LHCN-M2 (cell line): ENCODE results near the gene LGR6. TPM values are rescaled to one million over a fixed set of nuclear protein-coding genes. Genes with fewer than 3 reads are reported as not detected.
"Not testable (repeated sequence)": the region's sequence is repeated elsewhere in the genome, so short reads cannot be mapped to it uniquely, and the experiment has no call there.

Experiments
- DNase-seq: peaks from one replicate; pipeline ENCODE4 v3.0.0-alpha.2; 2012; ENCODE audit warnings: low read depth
- total RNA-seq: library from RNA; depleted of rRNA; stranded (reverse); fragments of >200 nt; gene quantifications from 2 replicates; pipeline ENCODE4 v1.2.3, GENCODE V29; 2014

Gene LGR6
- total RNA-seq, 1 experiment from 2014 or later: not detected

DNA sequence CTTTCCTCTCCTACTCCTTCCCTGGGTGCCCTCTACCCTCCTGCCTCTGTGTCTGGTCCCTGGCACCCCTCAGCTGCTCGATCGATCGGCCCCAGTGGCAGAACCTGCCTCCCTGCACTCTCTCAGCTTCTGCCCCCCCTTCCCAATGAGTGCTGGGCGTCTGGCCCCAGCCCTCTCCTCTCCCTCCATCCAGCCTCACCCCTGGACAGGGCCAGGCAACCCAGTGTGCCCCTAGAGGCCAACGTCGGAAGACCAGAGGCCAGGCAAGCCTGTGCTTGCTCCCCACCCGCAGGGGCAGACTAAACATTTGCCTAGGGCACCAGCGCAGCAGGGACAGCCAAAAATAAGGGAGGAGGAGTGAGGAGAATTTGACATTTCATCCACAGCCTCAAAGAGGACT lies 43.5 kb downstream of the LGR6 start:
- peak; percentile 29 for DNase-seq

DNA sequence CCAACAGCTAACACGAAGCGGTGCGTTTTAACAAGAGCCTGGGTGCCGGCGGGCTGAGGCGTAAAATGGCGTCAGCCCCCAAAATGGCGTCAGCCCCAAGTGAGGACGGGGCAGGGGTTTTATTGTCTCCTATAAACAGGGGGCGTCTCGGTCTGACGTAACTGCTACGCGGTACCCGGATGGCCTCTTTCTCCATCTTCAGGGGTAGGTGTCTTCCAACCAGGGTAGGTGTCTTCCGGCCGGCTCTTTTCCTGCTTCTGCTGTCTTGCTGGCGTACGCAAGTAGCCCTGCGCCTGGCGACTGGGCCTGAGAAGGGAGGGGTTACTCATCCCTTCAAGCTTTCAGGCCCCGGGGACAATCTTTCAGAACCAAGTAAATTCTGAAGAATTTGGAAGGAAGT lies 45.3 kb downstream of the LGR6 start:
- no peak for DNase-seq

DNA sequence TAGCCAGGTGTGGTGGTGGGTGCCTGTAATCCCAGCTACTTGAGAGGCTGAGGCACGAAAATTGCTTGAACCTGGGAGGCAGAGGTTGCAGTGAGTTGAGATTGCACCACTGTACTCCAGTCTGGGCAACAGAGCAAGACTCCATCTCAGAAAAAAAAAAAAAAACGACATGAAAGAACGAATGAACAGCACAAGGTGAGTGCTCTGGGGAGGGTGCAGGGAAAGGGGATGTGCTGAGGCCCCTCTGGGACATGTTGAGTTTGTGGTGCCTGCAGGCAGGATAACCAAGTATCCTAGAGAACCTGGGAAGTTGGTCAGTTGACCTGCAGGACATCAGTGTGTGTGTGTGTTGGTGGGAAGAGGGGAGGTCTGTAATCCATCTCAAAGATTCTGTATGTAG lies 46.6 kb downstream of the LGR6 start:
- DNase-seq: not testable (repeated sequence)

DNA sequence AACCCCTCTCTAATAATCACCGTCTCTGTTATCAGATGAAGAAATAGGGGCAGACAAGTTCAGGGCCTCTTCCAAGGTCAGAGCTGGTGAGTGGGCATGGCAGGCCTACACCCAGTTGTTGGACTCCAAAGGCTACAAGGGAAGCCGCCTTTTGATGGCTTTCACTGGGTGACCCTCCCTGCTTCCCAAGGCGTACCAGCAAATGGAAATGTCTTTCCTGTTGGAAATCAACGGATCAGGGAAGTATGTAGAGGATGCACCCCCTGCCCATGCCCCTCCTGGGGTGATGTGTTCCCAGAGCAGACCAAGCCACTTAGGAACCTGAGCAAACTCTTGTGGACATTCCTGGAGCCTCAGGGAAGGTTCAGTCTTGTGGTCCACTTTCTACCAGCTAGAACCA lies 47.4 kb downstream of the LGR6 start:
- no peak for DNase-seq

DNA sequence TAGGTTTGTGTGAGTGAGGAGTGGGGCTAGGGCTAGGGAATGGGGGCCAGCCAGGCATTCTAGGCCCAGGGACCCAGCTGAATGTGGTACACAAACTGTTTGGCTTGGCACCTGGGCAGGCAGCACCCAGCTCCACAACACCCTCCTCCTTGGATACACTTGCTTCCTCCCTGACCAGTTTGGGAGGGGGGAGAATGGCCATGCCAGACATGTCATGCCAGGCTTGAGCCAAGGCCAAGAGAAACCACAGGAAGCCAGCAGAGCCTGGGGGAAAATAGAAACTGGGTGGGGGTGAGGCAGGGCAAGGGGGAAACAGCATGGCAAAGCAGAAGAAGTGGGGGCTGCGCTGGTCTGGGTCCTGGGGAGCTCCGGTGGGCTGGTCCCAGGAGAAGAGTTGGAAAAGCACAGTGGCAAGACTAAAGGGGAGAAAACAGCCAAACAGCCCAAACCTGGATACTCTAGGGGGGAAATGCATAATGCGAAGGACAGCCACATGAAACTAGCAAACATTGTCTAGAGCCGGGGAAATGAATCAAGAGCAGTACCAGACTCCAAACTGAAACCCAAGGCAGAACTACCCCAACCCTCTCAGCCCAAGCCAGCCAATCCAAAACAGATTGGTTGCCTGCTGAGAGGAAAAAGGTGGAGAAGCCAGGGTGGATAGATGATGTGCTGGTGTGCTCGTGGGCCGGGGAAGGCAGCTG lies 47.9 kb downstream of the LGR6 start:
- DNase-seq: no peak

DNA sequence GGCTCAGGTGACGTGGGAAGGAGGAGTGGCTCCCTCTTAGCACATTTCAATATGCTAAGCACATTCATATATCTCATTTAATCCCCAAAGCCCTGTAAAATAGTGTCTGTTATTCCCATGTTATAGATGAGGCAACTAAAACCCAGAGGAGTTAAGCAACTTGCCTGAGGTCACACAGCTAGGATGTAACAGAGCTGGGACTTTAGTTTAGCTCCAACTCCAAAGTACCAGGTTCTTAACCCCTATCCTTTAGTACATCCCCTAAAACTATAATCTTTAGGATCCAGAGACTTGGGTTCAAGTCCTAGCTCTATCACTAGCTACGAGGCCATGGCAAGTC lies 48.5 kb downstream of the LGR6 start:
- no peak for DNase-seq

DNA sequence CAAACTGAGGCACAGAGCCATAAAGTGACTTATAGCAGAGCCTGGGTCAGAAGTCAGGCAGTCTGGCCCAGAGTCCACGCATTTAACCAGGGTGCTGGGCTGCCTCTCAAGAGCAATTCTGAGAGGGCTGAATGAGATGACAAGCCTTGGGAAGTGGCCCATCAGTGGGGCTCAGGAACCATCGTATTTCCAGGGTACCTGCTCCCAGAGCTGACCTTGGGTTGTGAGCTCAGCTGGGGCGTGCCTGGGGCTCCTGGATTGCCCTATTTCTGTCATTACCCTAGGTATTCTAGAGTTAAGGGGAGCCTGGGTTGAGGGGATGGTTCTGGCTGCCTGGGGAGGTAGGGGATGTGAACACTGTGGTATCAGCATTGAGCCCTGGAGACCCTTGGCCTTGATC lies 49.4 kb downstream of the LGR6 start:
- DNase-seq: no peak

DNA sequence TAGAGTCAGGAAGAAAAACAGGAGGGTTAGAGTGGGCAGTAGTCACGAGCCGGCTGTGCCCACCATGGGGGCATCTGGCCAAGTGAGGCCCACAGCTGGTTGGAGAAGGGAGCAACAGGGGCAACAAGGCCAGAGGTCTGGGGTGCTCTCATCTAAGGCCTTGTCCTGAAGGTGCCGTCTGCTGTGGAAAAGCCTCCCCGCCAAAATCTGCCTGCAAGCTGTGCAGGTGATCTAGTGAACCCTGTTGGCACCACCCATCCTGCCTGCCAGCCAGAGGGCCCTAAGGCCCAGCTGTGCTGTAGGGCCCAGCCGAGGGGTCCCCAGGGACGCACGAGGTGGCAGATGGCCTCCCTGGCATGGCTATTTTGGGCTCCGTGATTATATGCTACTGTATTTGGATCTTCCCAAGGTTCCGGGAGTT lies 51.3 kb downstream of the LGR6 start:
- DNase-seq: no peak

DNA sequence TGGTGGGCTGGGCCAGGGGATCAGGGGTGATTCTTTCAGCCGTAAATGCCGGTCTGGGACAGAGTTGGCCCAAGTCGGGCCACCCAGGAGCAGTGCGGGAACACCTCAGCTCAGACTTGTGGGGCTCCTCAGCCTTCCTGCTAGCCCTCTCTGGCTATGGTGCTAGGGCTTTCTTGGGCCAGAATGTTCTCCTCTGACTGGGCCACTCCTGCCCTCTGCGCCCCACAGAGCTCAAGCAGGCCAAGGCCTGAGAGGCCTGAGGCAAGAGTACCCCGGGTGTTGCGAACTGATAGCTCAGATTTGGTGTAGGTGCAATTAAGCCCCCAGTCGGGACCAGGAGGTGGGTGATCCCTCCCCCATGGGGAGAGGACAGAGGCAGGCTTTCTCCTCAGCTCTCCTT lies 51.8 kb downstream of the LGR6 start:
- no peak for DNase-seq

DNA sequence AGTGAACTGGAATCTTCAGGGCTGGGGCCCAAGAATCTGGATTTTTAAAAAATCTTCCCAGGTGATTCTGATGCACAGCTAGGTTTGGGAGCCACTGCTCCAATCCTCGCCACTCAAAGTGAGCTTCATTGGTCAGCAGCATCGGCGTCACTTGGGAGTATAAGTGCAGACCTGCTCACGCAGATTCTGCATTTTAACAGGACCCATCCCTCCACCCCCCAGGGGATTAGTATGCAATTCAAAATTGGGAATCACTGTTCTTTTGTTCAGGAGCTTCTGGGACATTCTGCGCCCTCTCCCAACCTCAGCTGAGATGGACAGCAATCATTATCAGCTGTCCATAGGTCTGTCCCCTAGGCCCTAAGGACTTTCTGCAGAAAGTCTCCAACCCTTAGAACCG lies 53.5 kb downstream of the LGR6 start:
- DNase-seq: no peak

DNA sequence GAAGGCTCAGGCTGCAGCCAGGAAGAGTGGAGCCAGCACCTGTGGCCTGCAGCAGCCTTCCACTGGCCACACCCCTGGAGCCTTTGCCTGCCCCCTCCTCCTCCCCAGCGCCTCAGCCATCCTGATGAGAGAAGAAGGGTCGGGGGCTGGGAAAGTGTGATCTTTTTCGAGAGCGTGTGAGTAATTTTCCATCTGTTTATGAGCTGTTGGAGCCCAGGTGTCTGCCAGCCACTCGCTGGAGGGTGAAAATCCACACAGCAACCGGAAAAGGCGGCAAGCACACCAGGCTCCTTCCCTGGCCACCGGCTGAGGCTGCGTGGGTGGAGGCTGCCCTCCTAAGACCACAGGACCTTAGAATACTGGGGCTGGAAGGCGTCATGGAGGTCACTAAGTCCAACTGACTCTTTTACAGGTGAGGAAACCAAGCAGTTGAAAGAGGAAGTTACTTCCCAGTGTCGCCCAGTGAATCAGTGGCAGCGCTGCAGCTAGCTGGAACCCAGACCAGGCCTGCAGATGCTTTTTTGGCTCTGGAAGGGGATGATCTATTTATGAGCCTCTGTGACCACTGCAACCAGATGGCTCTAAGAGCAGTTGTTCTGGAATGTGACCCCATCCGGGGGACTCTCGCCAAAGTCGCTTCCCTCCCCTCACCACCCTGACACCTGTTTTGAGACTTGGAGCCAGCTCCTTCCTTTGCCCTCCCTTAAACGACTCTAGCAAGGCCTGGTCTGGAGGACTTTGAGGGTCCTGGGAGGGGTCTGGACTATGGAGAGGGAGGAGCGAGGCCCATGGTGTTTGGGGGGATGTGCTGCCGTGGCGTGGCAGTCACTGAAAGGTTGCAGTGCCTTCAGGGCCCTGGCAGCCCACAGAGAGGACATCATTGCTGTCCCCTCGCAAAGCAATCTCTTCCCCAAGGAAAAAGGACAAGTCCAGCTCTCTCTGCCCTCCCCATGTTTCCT lies 54.5 kb downstream of the LGR6 start:
- peak; percentile 30 for DNase-seq

DNA sequence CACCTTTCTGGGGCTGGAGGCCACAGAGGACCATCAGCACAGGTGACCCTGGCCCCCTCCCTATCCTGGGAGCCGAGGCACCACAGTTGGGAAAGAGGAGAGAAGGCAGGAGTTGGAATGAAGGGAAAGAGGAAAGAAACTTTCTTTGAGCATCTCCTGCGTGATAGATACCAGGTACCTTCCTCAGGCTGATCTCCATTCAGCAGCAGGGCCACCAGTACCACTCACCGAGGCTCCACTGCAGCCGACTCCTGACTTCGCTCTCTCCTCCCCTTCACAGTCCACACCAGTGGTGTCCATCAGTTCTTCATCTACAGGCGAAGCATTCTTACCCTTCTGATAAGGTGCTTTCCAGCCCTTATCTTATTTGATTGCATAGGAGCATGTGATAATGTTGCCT lies 55.3 kb downstream of the LGR6 start:
- no peak for DNase-seq

DNA sequence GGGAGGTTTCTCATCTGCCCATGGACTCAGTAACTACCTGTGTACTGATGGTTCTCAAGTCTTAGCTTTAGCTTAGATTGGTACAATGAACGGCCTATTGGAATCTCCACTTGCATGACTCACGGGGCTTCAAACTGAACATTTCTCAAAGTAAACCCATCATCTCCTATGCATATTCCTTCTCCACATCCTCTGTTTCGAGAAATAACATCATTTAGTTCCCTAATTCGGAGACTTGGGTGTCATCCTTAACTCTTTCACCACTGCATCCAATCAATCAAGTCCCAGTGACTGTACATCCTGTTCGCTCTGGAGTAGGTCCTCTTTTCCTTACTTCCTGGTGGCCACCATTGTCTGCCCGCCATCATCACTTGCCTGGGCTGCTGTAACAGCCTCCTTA lies 55.8 kb downstream of the LGR6 start:
- DNase-seq: no peak

DNA sequence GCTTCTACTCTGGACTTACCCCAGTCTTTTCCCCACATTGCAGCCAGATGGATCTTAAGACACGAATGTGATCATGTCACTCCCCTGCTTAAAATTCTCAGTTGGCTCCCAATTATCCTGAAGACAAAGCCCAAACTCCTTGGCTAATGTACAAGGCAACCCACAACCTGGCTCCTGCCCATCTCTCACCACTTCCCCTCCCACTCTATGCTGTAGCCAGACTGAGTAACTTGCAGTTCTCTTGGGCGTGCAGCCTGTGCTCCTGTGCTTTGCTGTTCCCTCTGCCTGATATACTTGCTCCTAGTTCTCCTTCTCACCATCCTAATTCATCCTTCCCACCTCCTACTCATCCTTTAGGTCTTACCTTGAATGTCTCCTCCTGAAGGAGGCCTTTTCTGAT lies 56.2 kb downstream of the LGR6 start:
- no peak for DNase-seq

DNA sequence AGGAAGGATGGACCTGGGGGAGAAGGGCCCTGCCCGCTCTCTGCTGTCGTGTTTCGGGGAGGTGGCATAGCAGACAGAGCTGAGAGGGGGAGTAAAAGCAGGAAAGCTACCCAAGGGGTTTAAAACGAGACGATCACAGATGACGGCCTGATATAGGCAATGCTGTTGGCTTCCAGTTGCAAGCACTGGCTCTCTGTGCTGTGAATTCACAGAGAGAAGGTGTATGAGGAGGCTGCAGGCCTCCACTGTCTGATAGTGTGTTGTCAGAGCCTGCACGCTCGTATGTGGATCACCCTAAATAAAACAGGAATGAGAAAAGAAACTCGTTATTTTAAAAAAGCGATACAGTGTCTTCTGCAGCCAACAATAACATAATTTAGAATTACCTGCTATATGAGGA lies 57.4 kb downstream of the LGR6 start:
- no peak for DNase-seq

DNA sequence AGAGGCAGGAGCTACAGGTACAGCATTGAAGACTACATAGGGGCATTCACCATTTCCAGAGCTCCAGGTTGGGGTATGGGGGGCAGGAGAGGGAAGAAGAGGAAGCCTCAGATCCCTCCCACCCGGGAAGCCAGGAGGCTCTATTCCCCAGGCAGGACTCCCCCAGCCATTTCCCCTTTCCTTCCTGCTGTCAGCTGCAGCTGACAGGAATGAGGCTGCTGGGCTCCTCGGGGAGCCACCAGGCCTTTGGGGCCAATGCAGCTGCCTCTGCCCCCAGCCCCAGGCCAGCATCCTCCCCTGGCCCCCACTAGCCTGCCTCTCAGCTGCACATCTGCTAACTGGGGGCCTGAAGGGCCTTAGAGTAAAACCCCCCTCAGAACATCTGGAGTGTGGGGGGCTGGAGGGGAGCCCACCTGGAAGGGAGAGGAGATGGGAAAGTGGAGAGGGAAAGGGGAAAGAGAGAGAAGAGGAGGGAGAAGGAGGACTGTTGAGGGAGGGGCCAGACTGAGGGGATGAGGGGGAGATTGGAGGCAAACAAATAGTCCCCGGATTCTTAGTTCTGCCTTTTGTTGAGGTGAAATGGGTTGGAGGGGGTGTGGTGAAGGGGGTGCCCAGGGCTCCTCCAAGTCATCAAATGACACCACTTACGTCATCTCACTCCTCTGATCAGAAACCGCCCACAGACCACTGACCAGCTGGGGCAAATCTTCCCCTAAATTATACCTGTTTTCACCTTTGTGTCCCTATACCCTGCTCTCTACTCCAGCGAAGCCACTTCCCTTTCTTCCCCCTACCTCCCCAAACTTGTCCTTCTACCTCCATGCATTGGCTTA lies 58.0 kb downstream of the LGR6 start:
- no peak for DNase-seq

DNA sequence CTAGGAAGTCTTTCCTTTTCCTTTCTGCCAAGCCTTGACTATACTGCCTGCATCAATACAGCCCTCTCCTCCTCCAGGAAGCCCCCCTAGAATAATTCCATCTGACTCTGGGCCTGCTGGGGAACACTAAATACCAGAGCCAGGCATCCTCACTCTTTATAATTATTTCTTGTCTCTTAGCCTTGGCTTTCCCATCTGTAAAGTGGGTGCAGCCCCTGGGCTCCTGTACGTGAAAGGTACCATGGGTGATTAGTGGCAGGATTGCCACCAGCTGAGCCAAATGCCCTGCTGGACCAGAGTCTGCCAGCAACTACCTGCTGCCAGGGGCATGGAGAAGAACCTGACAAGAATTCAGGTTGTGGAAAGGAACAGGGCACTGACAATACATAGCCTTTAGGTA lies 58.7 kb downstream of the LGR6 start:
- no peak for DNase-seq

DNA sequence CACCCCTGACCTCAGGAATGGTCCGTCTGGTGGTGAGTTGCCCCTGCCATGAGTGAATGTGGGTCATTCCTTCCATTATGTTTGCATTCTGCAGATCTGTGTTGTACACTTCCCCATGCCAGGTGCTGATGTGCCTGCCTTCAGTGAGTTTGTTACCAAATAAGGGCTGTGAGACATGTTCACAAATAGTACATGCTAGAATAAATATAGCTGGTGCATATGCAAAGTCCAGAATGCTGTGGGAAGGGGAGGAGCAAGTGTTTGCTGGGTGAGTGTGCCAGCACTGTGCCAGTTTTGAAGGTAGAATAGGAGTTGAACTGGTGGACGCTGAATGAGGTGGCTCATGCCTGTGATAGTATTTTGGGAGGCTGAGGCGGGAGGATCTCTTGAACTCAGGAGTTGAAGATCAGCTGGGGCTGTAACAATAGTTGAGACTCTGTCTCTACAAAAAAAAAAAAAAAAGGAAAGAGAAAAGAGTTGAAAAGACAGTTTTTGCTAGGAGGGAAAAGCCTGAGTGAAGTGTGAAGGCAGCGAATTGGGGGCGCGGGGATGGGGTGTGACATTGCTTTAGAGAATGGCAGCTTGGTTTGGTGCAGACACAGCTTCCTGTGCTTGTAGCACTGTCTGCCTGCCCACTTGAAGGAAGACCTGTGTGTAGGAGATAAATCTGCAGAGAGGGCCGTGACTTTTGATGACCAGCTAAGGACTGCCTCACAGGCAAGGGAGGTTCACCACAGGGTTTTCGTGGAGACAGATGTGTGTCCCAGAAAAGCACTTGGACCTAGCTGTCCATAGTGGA lies 61.1 kb downstream of the LGR6 start:
- DNase-seq: no peak

DNA sequence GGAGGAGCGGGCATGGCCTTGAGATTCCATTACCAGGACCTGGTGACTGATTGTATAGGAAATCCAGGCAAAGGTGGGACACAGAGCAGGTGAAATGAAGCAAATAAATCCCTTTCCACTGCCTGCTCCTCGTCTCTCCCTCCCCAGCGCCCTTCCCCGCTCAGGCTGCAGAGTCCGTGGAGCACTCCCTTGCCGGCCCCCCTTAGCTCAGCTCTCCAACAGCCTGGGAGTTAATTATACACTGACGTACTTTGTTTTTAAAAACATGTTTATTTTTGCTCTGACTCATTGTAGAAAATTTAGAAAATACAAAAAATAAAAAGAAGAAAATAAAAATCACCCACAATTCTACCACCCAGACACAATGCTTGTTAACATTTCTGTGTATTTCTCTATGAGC lies 61.7 kb downstream of the LGR6 start:
- DNase-seq: no peak

DNA sequence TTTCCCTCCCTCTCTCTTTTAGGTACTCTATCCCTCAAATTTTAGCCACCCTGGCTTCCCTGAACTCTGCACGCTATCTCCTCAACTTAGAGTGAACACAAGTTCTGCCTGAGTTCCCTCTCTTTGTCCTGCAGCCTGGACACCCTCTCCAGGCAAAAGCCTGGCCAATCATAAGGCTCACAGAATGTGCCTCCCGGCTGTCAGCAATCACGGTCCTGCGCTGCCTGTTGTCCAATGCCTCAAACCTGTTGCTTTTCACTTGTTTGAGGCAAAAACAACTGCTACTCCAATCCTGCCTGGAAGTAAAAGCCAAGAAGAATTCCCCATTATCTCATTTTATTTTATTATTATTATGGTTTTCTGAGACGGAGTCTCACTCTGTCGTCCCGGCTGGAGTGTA lies 66.1 kb downstream of the LGR6 start:
- DNase-seq: no peak

DNA sequence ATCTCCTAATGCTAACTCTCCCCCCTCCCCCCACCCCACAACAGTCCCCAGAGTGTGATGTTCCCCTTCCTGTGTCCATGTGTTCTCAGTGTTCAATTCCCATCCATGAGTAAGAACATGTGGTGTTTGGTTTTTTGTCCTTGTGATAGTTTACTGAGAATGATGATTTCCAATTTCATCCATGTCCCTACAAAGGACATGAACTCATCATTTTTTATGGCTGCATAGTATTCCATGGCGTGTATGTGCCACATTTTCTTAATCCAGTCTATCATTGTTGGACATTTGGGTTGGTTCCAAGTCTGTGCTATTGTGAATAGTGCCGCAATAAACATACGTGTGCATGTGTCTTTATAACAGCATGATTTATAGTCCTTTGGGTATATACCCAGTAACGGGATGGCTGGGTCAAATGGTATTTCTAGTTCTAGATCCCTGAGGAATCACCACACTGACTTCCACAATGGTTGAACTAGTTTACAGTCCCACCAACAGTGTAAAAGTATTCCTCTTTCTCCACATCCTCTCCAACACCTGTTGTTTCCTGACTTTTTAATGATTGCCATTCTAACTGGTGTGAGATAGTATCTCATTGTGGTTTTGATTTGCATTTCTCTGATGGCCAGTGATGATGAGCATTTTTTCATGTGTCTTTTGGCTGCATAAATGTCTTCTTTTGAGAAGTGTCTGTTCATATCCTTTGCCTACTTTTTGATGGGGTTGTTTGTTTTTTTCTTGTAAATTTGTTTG lies 67.8 kb downstream of the LGR6 start:
- DNase-seq: not testable (repeated sequence)
